HepG2 (cell line): ENCODE measurements around the gene RRAS. TPM values are rescaled to one million over a fixed set of nuclear protein-coding genes. Genes with fewer than 3 reads are reported as not detected.

Source experiments
- CERS6 ChIP-seq: sonication (generic); formaldehyde crosslinking; IDR thresholded peaks from 2 replicates; pipeline ENCODE4 v1.5.0; 2020; ENCODE audit warnings: missing genetic modification reagents
- CSRNP2 ChIP-seq: sonication (generic); formaldehyde crosslinking; conservative IDR thresholded peaks from 2 replicates; pipeline ENCODE4 v1.8.0; 2022; ENCODE audit warnings: low read depth, missing genetic modification reagents
- EHMT2 ChIP-seq: fragments of 200-600 bp; sonication (generic); IDR thresholded peaks from 2 replicates; pipeline ENCODE4 v1.7.0; 2017; ENCODE audit warnings: antibody characterized with exemption, low read depth, low read length, borderline replicate concordance
- FOXP1 ChIP-seq, 2 experiments: fragments of 450-650 bp in 1 of 2; IDR thresholded peaks; 2 replicates each; pipeline ENCODE4 v1.6.1; 2017 to 2018; ENCODE audit warnings: antibody characterized with exemption in 1 of 2
- GLMP ChIP-seq: sonication (generic); formaldehyde crosslinking; IDR thresholded peaks from 2 replicates; pipeline ENCODE4 v1.9.0; 2021; ENCODE audit warnings: missing genetic modification reagents, mild to moderate bottlenecking, borderline replicate concordance
- MEIS1 ChIP-seq: sonication (generic); formaldehyde crosslinking; IDR thresholded peaks from 2 replicates; pipeline ENCODE4 v1.9.0; 2021; ENCODE audit warnings: mild to moderate bottlenecking, missing genetic modification reagents, moderate library complexity, borderline replicate concordance
- PLRG1 ChIP-seq: fragments of 450-650 bp; conservative IDR thresholded peaks from 2 replicates; pipeline ENCODE4 v1.6.1; 2016
- POLR2A ChIP-seq, 2 experiments: IDR thresholded peaks; 2 replicates each; pipeline ENCODE4 v1.6.1; 2011; ENCODE audit warnings: low read depth in 2 of 2, low read length in 2 of 2, mild to moderate bottlenecking in 1 of 2, moderate library complexity in 1 of 2; ENCODE audit not compliant: insufficient read depth in 1 of 2
- POLR2G ChIP-seq: fragments of 200-400 bp; formaldehyde crosslinking; IDR thresholded peaks from 2 replicates; pipeline ENCODE4 v1.6.1; 2018; ENCODE audit warnings: mild to moderate bottlenecking, low read depth, low read length, moderate library complexity
- RCOR2 ChIP-seq: IDR thresholded peaks from 2 replicates; pipeline ENCODE4 v1.6.1; 2016; ENCODE audit warnings: missing biosample characterization, missing genetic modification reagents
- RFXAP ChIP-seq: sonication (generic); formaldehyde crosslinking; IDR thresholded peaks from 2 replicates; pipeline ENCODE4 v1.4.0; 2020; ENCODE audit warnings: missing genetic modification reagents, borderline replicate concordance
- SAP130 ChIP-seq: IDR thresholded peaks from 2 replicates; pipeline ENCODE4 v1.6.1; 2016; ENCODE audit warnings: low read depth
- SCMH1 ChIP-seq: sonication (generic); formaldehyde crosslinking; IDR thresholded peaks from 2 replicates; pipeline ENCODE4 v1.9.0; 2021; ENCODE audit warnings: missing genetic modification reagents, mild to moderate bottlenecking, borderline replicate concordance
- ZNF205 ChIP-seq: IDR thresholded peaks from 2 replicates; pipeline ENCODE4 v1.6.1; 2018; ENCODE audit warnings: missing biosample characterization, missing genetic modification reagents
- ZNF207 ChIP-seq: fragments of 450-650 bp; IDR thresholded peaks from 2 replicates; pipeline ENCODE4 v1.6.1; 2016; ENCODE audit warnings: antibody characterized with exemption, borderline replicate concordance
- ZNF234 ChIP-seq: sonication (generic); formaldehyde crosslinking; conservative IDR thresholded peaks from 2 replicates; pipeline ENCODE4 v1.5.1; 2020; ENCODE audit warnings: mild to moderate bottlenecking, missing genetic modification reagents
- ZNF274 ChIP-seq: sonication (generic); formaldehyde crosslinking; IDR thresholded peaks from 2 replicates; pipeline ENCODE4 v1.5.1; 2020; ENCODE audit warnings: mild to moderate bottlenecking, missing genetic modification reagents
- ZNF382 ChIP-seq: sonication (generic); formaldehyde crosslinking; IDR thresholded peaks from 2 replicates; pipeline ENCODE4 v1.5.0; 2020; ENCODE audit warnings: missing genetic modification reagents, mild to moderate bottlenecking, borderline replicate concordance
- ZNF543 ChIP-seq: sonication (generic); formaldehyde crosslinking; IDR thresholded peaks from 2 replicates; pipeline ENCODE4 v1.4.0; 2020; ENCODE audit warnings: mild to moderate bottlenecking, missing genetic modification reagents
- ZNF652 ChIP-seq: IDR thresholded peaks from 2 replicates; pipeline ENCODE4 v1.6.1; 2016; ENCODE audit warnings: low read depth, borderline replicate concordance
- ZNF687 ChIP-seq: sonication (generic); formaldehyde crosslinking; IDR thresholded peaks from 2 replicates; pipeline ENCODE4 v1.5.1; 2020; ENCODE audit warnings: mild to moderate bottlenecking, missing genetic modification reagents, moderate library complexity
- ZNF879 ChIP-seq: sonication (generic); formaldehyde crosslinking; IDR thresholded peaks from 2 replicates; pipeline ENCODE4 v1.8.1; 2023; ENCODE audit warnings: missing genetic modification reagents
- polyA plus RNA-seq, 8 experiments: library from polyadenylated mRNA; depleted of rRNA in 3 of 8; stranded (reverse) in 7 of 8; unstranded in 1 of 8; fragments of >200 nt; fragmentation: Illumina TruSeq in 4 of 8; extraction: Trizol in 4 of 8; gene quantifications; 2 replicates each; pipeline versions ENCODE4 v1.2.1 to v1.2.3, GENCODE V29; 2011 to 2016; ENCODE audit warnings: low read depth in 4 of 8, missing spikeins in 1 of 8, mixed read lengths in 1 of 8; ENCODE audit not compliant: insufficient read depth in 1 of 8
- total RNA-seq, 5 experiments: library from RNA; depleted of rRNA; stranded (reverse); fragments of >200 nt; fragmentation: Illumina TruSeq; extraction: Trizol; gene quantifications; 2 replicates each; pipeline ENCODE4 v1.2.3, GENCODE V29; 2016; ENCODE audit warnings: low read depth in 1 of 5

Gene RRAS
- total and polyA plus RNA-seq, 2 of the 13 experiments (the other 11 are each of a cell fraction or from before 2014, with no cell fraction given) = 1.5 to 12.0 TPM

GRCh38 chr19:49672131-49672919, 32.4 kb upstream of the RRAS start (continued):
- TF ChIP-seq POLR2A (IDR thresholded peaks at IDR 0.05; ENCODE audit: insufficient read depth in 1 of 2, low read depth in 2 of 2, low read length in 2 of 2) = peak; percentile 56 to 76; a peak in 3 of 4 replicates
- TF ChIP-seq ZNF205 (CRISPR knock-in tag) = peak; percentile 85
- no peak for TF ChIP-seq FOXP1 (IDR thresholded peaks at IDR 0.05)
- TF ChIP-seq FOXP1 (CRISPR knock-in tag; IDR thresholded peaks at IDR 0.05) = no peak
- TF ChIP-seq SCMH1 (CRISPR knock-in tag) = no peak
- no peak for TF ChIP-seq CERS6 (CRISPR knock-in tag)
- TF ChIP-seq ZNF687 (CRISPR knock-in tag) = peak; percentile 92
- no peak for TF ChIP-seq EHMT2
- TF ChIP-seq ZNF652 (CRISPR knock-in tag) = no peak
- TF ChIP-seq POLR2G = peak; percentile 33; the same call in 1 of the 2 replicates
- TF ChIP-seq ZNF879 = no peak
- no peak for TF ChIP-seq RFXAP (CRISPR knock-in tag)
- no peak for TF ChIP-seq ZNF207
- no peak for TF ChIP-seq ZNF234 (CRISPR knock-in tag)
- no peak for TF ChIP-seq RCOR2 (CRISPR knock-in tag)
- no peak for TF ChIP-seq CSRNP2 (CRISPR knock-in tag)
- TF ChIP-seq SAP130 (CRISPR knock-in tag) = peak; percentile 90
- TF ChIP-seq PLRG1 = no peak
- TF ChIP-seq ZNF274 = peak; percentile 81; the same call in 1 of the 2 replicates
- TF ChIP-seq ZNF543 = peak; percentile 100
- TF ChIP-seq ZNF382 (CRISPR knock-in tag) = no peak
- TF ChIP-seq MEIS1 (CRISPR knock-in tag) = peak; percentile 98; the same call in 1 of the 2 replicates
- TF ChIP-seq GLMP (CRISPR knock-in tag) = no peak
